ENCODE data around the gene EXOC3L1.
A peak's percentile ranks its signal among the peaks of the same experiment; 100 is the strongest.

EXOC3L1 gene

DNA sequence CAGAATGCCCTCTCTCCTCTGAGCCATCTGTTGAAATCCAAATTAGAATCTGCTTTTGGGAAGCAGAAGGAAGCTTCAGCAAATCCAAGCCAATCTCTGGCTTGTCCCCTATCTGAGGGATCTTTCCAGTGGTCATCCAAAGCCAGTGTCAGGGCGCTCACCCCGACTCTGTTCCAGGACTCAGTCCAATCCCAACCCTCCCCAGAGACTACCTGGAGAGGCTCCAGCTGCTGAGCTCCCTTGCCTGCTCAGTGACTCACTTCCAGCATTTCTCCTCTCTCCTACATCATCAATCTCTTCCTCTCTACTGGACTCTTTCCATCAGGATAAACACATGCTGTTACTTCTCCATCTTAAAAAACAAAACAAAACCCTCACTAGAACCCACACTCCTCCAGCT is 8.6 kb downstream of the EXOC3L1 start:
- no peak for DNase-seq

GRCh38 chr16:67180166-67180565 is 9.8 kb downstream of the EXOC3L1 start:
- DNase-seq = no peak

- DNase-seq = no peak
Measured at GRCh38 chr16:67179421-67180080, 10.4 kb downstream of the EXOC3L1 start.

- peak; percentile 89 for DNase-seq
Measured at GRCh38 chr16:67177743-67178699, 11.9 kb downstream of the EXOC3L1 start.

- no peak for DNase-seq
Measured at GRCh38 chr16:67176662-67177061, 13.3 kb downstream of the EXOC3L1 start.

DNA sequence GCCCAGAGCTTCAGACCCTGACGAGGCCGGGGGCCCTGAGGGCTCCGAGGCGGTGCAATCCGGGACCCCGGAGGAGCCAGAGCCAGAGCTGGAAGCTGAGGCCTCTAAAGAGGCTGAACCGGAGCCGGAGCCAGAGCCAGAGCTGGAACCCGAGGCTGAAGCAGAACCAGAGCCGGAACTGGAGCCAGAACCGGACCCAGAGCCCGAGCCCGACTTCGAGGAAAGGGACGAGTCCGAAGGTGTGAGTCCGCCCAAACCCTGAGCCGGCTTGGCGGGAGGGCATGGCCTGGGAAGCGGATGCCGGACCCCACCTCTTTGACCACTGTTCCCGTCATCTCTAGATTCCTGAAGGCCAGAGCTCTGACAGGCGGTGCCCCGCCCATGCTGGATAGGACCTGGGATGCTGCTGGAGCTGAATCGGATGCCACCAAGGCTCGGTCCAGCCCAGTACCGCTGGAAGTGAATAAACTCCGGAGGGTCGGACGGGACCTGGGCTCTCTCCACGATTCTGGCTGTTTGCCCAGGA is 15.2 kb downstream of the EXOC3L1 start:
- DNase-seq = peak; percentile 47

- peak; percentile 93 for DNase-seq
Measured at GRCh38 chr16:67173808-67174705, 15.9 kb downstream of the EXOC3L1 start.

GRCh38 chr16:67173323-67173722 is 16.6 kb downstream of the EXOC3L1 start:
- no peak for DNase-seq

DNA sequence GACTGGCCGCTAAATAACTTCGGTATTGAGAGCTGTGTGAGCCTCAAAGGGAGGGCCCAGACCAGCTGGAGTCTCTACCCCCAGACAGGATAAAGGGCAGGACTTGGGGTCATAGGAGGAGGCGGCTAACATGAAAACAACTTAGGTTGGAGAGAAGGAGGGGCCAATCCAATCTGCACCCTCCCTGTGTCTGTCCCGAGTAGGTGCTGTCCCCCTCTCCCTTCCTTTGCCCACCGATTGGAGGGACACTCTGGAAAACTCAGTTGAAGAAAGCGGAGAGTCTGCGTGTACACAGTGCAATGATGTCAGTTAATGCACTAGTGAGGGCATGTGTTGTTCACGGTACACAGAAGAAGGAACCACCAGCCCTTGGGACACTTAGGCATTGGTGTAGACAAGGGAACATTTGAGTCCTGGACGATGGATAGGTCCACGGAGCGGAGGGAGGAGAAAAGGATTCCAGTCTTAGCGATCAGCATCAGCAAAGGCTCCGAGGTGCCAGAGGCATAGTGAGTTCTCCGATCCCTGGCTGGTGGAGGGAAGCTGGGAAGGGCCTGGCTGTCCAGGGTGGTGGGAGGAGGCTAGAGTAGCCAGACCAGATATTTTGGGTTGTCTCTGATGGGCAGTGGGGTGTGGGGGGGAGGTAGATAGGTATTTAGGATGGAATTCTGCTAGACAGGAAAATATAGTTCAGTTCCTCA is 18.8 kb downstream of the EXOC3L1 start:
- peak; percentile 72 for DNase-seq

DNA sequence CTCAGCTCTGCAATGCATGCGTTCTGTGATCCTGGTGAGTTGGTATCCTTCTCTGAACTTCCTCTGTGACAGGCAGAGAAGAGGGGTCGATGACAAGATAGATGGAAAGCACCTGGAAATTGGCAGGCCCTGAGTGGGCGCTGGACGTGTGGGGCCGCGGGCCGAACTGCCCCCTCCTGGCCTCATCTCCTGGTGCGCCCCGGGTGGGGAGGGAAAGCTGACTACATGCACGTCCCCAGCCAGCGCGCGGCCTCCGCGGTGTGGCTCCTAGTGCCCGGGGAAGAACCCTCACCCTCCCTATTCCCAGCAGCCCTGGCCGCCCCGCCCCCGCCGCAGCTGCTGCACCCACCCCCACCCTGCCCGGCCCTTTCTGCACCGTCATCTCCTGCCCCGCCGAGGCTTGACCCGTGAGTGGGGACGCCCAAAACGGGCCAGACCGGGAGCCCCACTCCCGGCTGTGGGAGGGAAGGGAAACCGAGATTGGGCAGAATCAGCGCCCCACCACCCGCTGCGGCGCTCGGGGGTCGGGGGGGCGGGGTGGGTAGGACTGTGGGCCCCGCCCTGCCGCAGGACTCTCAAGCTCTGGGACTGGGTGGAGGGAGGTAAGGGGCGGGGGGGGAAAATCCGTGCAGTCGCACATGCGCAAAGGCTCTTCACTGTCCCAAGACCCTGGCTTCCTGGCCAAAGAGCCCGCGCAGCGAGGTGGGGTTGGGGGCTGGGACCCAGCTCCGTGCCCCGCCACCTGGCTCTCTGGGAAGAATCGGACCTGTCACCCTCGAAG is 19.6 kb downstream of the EXOC3L1 start, which contains the start of gene NOL3:
TSS of gene NOL3 (plus strand) at position 371 of the 781 bp plus-strand sequence.
- peak; percentile 96 for DNase-seq

DNA sequence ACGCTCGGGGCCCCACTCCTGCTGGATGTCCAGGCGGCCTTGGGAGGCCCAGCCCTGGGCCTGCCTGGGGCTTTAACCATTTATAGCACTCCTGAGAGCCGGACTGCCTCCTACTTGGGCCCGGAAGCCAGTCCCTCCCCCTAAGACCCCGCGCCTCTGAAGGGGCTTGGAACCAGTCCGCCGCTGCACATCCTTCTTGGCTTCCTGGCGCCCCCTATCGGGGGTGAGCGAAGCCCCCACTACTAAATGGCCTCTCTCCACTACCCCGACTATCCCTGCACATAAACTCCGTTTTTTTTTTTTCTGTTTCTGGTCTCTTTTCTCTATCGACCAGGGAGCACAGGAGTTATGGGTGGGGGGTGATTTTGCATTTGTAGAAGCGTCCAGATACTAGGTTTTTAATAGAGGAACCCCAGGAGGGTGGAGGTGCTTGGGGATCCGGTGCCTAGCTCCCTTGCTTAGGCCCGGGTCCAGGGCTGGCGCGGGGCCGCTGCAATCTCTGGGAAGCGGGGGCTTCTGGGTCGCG is 20.2 kb downstream of the EXOC3L1 start:
- peak; percentile 87 for DNase-seq

GRCh38 chr16:67169011-67169451 is 20.9 kb downstream of the EXOC3L1 start:
- no peak for DNase-seq

DNA sequence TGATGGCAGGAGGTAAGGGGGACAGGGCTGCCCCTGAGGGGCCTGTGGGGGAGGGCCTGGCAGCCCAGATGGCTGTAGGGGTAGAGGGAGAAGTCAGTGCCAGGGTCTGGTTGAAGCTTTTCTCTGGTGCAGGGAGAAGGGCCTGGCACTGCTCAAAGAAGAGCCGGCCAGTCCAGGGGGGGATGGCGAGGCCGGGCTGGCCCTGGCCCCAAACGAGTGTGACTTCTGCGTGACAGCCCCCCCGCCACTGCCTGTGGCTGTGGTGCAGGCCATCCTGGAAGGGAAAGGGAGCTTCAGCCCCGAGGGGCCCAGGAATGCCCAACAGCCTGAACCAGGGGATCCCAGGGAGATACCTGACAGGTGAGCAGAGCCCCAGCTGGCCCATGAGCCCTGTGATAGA is 22.3 kb downstream of the EXOC3L1 start:
- DNase-seq = no peak

- DNase-seq = no peak
Measured at GRCh38 chr16:67166598-67167168, 23.3 kb downstream of the EXOC3L1 start.

- DNase-seq = no peak
Measured at GRCh38 chr16:67166110-67166547, 23.8 kb downstream of the EXOC3L1 start.

DNA sequence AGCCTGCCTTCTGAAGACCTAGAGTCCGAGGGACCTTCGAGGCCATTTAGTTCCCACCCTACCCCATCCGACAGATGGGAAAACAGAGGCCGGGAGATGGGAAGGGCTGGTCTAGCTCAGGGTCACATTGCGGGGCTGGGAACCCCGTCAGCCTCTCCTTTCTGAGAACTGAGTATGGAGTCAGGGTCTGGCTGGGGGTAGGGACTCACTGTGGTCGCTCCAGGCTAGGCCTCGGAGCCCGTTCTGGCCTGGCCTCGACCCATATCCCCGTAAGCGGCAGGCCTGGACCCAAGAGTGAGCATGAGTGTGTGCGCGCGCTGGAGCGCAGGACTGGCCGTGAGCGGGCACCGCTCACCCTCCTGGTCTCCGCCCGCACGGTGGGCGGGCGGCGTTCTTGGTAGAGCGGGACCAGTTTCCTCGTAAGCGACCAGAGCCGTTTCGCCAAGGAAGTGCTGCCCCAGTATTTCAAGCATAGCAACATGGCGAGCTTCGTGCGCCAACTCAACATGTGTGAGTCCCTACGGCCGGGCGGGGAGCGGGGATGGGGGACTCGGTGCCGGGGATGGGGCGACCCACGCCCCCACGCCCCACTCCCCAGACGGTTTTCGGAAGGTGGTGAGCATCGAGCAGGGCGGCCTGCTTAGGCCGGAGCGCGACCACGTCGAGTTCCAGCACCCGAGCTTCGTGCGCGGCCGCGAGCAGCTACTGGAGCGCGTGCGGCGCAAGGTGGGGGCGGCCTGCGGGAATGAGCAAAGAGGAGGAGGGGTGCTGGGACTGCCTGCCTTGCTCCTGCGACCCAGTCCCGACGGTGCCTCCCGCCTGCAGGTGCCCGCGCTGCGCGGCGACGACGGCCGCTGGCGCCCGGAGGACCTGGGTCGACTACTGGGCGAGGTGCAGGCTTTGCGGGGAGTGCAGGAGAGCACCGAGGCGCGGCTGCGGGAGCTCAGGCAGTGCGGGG is 24.5 kb downstream of the EXOC3L1 start:
- DNase-seq = no peak

- no peak for DNase-seq
Measured at GRCh38 chr16:67164599-67165061, 25.3 kb downstream of the EXOC3L1 start, which contains the start of gene HSF4. Gene HSF4, plus strand, starts transcription at chr16:67164745. Its CDS starts 67 bp downstream, at chr16:67164812.

DNA sequence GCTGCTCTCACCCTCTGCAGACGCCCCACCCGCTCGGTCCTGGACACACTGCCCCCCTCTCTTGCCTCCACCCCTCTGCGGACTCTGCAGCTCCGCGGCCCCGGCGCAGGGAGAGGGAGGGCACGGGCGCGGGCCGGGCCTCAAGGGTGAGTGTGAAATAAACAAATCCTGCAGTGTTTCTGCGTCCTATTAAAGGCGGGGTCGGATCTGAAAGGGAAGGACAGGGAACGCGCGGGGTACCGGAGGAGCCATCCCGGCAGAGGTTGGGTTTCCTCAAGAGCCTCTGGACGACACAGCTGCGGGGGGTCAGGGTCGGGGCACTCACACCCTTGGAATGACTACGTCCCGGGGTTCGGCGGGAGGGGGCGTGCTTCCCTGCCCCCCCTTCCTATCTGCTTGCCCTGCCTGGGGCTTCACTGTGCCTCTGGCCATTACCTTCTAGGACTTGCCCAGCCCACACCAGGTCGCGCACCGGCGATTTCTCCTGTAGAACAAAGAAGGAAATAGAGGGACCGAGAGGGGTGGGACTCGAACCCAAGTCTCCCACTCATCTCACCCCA is 25.9 kb downstream of the EXOC3L1 start:
- no peak for DNase-seq

Measured in islet precursor cell (in vitro differentiated cells).